Measurements from ENCODE around the gene TDRD1. TPM values are rescaled to one million over a fixed set of nuclear protein-coding genes. Genes with fewer than 3 reads are reported as not detected.

Gene TDRD1
- total RNA-seq, 1 experiment from 2014 or later, result not detected

GRCh38 chr10:114189700-114190099 is 10.5 kb downstream of the TDRD1 start:
- no peaks in the 10 kb centered on the region for H3K9me2 ChIP-seq (ENCODE audit: insufficient read depth)
- intact Hi-C loops (cut with micrococcal nuclease), result no loop called here
- ChIA-PET CTCF (no interaction called here), POLR2A (interaction anchor here (1.3 kb wide), 1 partner anchor 15 kb away, joined by 3 read pairs; the partner anchor contains the start of gene CCDC186), RAD21 (ENCODE audit: low non-redundant PET in 1 of 2, low total read pairs in 2 of 2, uncharacterized antibody in 2 of 2, unreplicated experiment in 2 of 2) (no interaction called here)
- H3K27ac ChIP-seq (ENCODE audit: low read depth, low read length), result no peak overlapping the region
- no peaks in the 10 kb centered on the region for H4K20me1 ChIP-seq (ENCODE audit: insufficient read depth)
- H3K36me3 ChIP-seq (ENCODE audit: control insufficient read depth in 1 of 2, insufficient read depth in 2 of 2, low read length in 2 of 2), result no peaks in the 10 kb centered on the region
- no TSS peak for BruUV-seq (replicated peaks)
- no peaks in the 10 kb centered on the region for H3K79me2 ChIP-seq (ENCODE audit: insufficient read depth, low read length)
- no peaks in the 10 kb centered on the region for H3K27me3 ChIP-seq (ENCODE audit: insufficient read depth, low read length)
- no peak overlapping the region for H3K9ac ChIP-seq (ENCODE audit: low read length)
- DNase-seq (ENCODE audit: low read depth, low spot score) (no peak), ATAC-seq (no peak)
- H3K4me3 ChIP-seq (replicated peaks in 1 of 2; ENCODE audit: low read depth in 1 of 2, low read length in 2 of 2), result no peak overlapping the region
- H2AFZ ChIP-seq (ENCODE audit: low read depth, low read length, poor library complexity, severe bottlenecking), result no peak overlapping the region
- H3K4me2 ChIP-seq (ENCODE audit: low read length), result no peak overlapping the region
- no peaks in the 10 kb centered on the region for H3K4me1 ChIP-seq (ENCODE audit: control insufficient read depth in 1 of 2, insufficient read depth in 2 of 2, low read length in 2 of 2)
- TF ChIP-seq CBX3 (IDR thresholded peaks at IDR 0.05; ENCODE audit: low read depth) (no peak), MAX (IDR thresholded peaks at IDR 0.05) (no peak), POLR2A (IDR thresholded peaks at IDR 0.05; ENCODE audit: borderline replicate concordance, extremely low read depth, insufficient read depth, insufficient read length) (no peak), RAD21 (IDR thresholded peaks at IDR 0.05; ENCODE audit: low read depth) (no peak)
- no peaks in the 10 kb centered on the region for H3K9me3 ChIP-seq (ENCODE audit: control insufficient read depth in 1 of 2, insufficient read depth in 1 of 2, low read depth in 1 of 2, low read length in 2 of 2)

- no TSS peak for BruUV-seq (replicated peaks)
- intact Hi-C loops (cut with micrococcal nuclease), result no loop called here
- Histone ChIP-seq H2AFZ (ENCODE audit: low read depth, low read length, poor library complexity, severe bottlenecking) (no peak overlapping the region), H3K36me3 (ENCODE audit: control insufficient read depth in 1 of 2, insufficient read depth in 2 of 2, low read length in 2 of 2) (no peaks in the 10 kb centered on the region), H3K9me3 (ENCODE audit: control insufficient read depth in 1 of 2, insufficient read depth in 1 of 2, low read depth in 1 of 2, low read length in 2 of 2) (no peaks in the 10 kb centered on the region), H3K9ac (ENCODE audit: low read length) (no peak overlapping the region), H3K4me3 (replicated peaks in 1 of 2; ENCODE audit: low read depth in 1 of 2, low read length in 2 of 2) (no peak overlapping the region), H3K79me2 (ENCODE audit: insufficient read depth, low read length) (no peaks in the 10 kb centered on the region), H4K20me1 (ENCODE audit: insufficient read depth) (no peaks in the 10 kb centered on the region), H3K9me2 (ENCODE audit: insufficient read depth) (no peaks in the 10 kb centered on the region), H3K27me3 (ENCODE audit: insufficient read depth, low read length) (peaks cover 8% of the 10 kb centered on the region; the same call in 1 of the 2 replicates), H3K4me1 (ENCODE audit: control insufficient read depth in 1 of 2, insufficient read depth in 2 of 2, low read length in 2 of 2) (no peaks in the 10 kb centered on the region), H3K27ac (ENCODE audit: low read depth, low read length) (no peak overlapping the region), H3K4me2 (ENCODE audit: low read length) (no peak overlapping the region)
- RAD21 ChIA-PET (ENCODE audit: low non-redundant PET in 1 of 2, low total read pairs in 2 of 2, uncharacterized antibody in 2 of 2, unreplicated experiment in 2 of 2), result no interaction called here
- no peak for ATAC-seq
- POLR2A ChIA-PET, result no interaction called here
- DNase-seq (ENCODE audit: low read depth, low spot score), result no peak
- CTCF ChIA-PET, result no interaction called here
- TF ChIP-seq RAD21 (IDR thresholded peaks at IDR 0.05; ENCODE audit: low read depth), result no peak
- no peak for TF ChIP-seq CTCF (IDR thresholded peaks at IDR 0.05 in 2 of 3, conservative IDR thresholded peaks at IDR 0.05 in 1 of 3; ENCODE audit: borderline replicate concordance in 1 of 3, insufficient read depth in 1 of 3, low read depth in 2 of 3, low read length in 2 of 3)
- no peak for TF ChIP-seq POLR2A (IDR thresholded peaks at IDR 0.05; ENCODE audit: borderline replicate concordance, extremely low read depth, insufficient read depth, insufficient read length)
- no peak for TF ChIP-seq ELF1 (IDR thresholded peaks at IDR 0.05; ENCODE audit: borderline replicate concordance, low read depth)
- TF ChIP-seq JUND (IDR thresholded peaks at IDR 0.05), result no peak
- no peak for TF ChIP-seq SP1 (IDR thresholded peaks at IDR 0.05; ENCODE audit: low read depth)
- TF ChIP-seq SRF (IDR thresholded peaks at IDR 0.05; ENCODE audit: low read depth), result no peak
- TF ChIP-seq ZBTB33 (IDR thresholded peaks at IDR 0.05; ENCODE audit: extremely low read depth, insufficient replicate concordance, low read length), result no peak
- no peak for TF ChIP-seq EZH2phosphoT487 (IDR thresholded peaks at IDR 0.05; ENCODE audit: borderline replicate concordance)
- TF ChIP-seq FOSL1 (IDR thresholded peaks at IDR 0.05; ENCODE audit: low read depth), result no peak
- no peak for TF ChIP-seq REST (IDR thresholded peaks at IDR 0.05; ENCODE audit: low read depth)
- no peak for TF ChIP-seq MAX (IDR thresholded peaks at IDR 0.05)
Observed at GRCh38 chr10:114195079-114195478, 15.9 kb downstream of the TDRD1 start.

Measured in HCT116 (cell line).